ENCODE results near the gene SLC24A3. TPM values are rescaled to one million over a fixed set of nuclear protein-coding genes. Genes with fewer than 3 reads are reported as not detected.

Gene SLC24A3
- total RNA-seq, 2 experiments from 2014 or later = not detected

DNA sequence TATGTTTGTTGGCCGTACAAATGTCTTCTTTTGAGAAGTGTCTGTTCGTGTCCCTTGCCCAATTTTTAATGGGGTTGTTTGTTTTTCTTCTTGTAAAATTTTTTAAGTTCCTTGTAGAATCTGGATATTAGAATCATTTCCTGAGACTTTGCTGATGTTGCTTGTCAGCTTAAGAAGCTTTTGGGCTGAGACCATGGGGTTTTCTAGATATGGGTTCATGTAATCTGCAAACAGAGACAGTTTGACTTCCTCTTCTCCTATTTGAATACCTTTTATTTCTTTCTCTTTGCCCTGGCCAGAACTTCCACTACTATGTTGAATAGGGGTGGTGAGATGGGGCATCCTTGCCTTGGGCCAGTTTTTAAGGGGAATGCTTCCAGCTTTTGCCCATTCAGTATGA is 82.6 kb downstream of the SLC24A3 start:
- ChIA-PET CTCF (ENCODE audit: unreplicated experiment) (no interaction called here), POLR2A (interaction anchor here (1.6 kb wide), 1 partner anchor 10 kb away, joined by 4 read pairs; no protein-coding TSS in a partner anchor)
- H3K36me3 ChIP-seq (ENCODE audit: insufficient read depth, low read length) = no peaks in the 10 kb centered on the region
- DNase-seq (ENCODE audit: low spot score) = no peak
- TF ChIP-seq, protein P1, sequence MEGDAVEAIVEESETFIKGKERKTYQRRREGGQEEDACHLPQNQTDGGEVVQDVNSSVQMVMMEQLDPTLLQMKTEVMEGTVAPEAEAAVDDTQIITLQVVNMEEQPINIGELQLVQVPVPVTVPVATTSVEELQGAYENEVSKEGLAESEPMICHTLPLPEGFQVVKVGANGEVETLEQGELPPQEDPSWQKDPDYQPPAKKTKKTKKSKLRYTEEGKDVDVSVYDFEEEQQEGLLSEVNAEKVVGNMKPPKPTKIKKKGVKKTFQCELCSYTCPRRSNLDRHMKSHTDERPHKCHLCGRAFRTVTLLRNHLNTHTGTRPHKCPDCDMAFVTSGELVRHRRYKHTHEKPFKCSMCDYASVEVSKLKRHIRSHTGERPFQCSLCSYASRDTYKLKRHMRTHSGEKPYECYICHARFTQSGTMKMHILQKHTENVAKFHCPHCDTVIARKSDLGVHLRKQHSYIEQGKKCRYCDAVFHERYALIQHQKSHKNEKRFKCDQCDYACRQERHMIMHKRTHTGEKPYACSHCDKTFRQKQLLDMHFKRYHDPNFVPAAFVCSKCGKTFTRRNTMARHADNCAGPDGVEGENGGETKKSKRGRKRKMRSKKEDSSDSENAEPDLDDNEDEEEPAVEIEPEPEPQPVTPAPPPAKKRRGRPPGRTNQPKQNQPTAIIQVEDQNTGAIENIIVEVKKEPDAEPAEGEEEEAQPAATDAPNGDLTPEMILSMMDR (conservative IDR thresholded peaks at IDR 0.05; ENCODE audit: low read length) = no peak
- no peak for TF ChIP-seq EZH2phosphoT487 (IDR thresholded peaks at IDR 0.05; ENCODE audit: borderline replicate concordance, low read depth, low read length)
- BruUV-seq (replicated peaks) = no TSS peak
- H3K9me3 ChIP-seq (ENCODE audit: low read length) = no peaks in the 10 kb centered on the region
- H3K9me2 ChIP-seq (ENCODE audit: insufficient read depth, low read length) = no peaks in the 10 kb centered on the region
- H3K27ac ChIP-seq (ENCODE audit: low read depth, low read length, poor library complexity, severe bottlenecking) = no peak overlapping the region
- no peak overlapping the region for H3K4me2 ChIP-seq (ENCODE audit: low read length)
- no peaks in the 10 kb centered on the region for H3K79me2 ChIP-seq (ENCODE audit: insufficient read depth, low read depth, low read length)
- intact Hi-C loops (cut with micrococcal nuclease; ENCODE audit: unreplicated experiment) = no loop called here
- H3K4me1 ChIP-seq (ENCODE audit: insufficient read depth, low read length, poor library complexity, severe bottlenecking) = no peaks in the 10 kb centered on the region
- no peak overlapping the region for H3K4me3 ChIP-seq (ENCODE audit: low read depth, low read length, poor library complexity, severe bottlenecking)
- H2AFZ ChIP-seq (ENCODE audit: low read length) = no peak overlapping the region
- H4K20me1 ChIP-seq (ENCODE audit: insufficient read depth, low read length) = no peaks in the 10 kb centered on the region

GRCh38 chr20:19298652-19299051 is 86.2 kb downstream of the SLC24A3 start:
- ChIA-PET CTCF (ENCODE audit: unreplicated experiment) (interaction anchor here (0.6 kb wide), 1 partner anchor 13 kb away, joined by 3 read pairs; no protein-coding TSS in a partner anchor), POLR2A (no interaction called here)
- Histone ChIP-seq H4K20me1 (ENCODE audit: insufficient read depth, low read length) (no peaks in the 10 kb centered on the region), H3K4me1 (ENCODE audit: insufficient read depth, low read length, poor library complexity, severe bottlenecking) (no peaks in the 10 kb centered on the region), H3K4me2 (ENCODE audit: low read length) (no peak overlapping the region), H3K79me2 (ENCODE audit: insufficient read depth, low read depth, low read length) (no peaks in the 10 kb centered on the region), H2AFZ (ENCODE audit: low read length) (no peak overlapping the region), H3K27ac (ENCODE audit: low read depth, low read length, poor library complexity, severe bottlenecking) (no peak overlapping the region), H3K9me2 (ENCODE audit: insufficient read depth, low read length) (no peaks in the 10 kb centered on the region), H3K4me3 (ENCODE audit: low read depth, low read length, poor library complexity, severe bottlenecking) (no peak overlapping the region), H3K36me3 (ENCODE audit: insufficient read depth, low read length) (no peaks in the 10 kb centered on the region), H3K9me3 (ENCODE audit: low read length) (no peaks in the 10 kb centered on the region)
- no TSS peak for BruUV-seq (replicated peaks)
- no peak for DNase-seq (ENCODE audit: low spot score)
- intact Hi-C loops (cut with micrococcal nuclease; ENCODE audit: unreplicated experiment) = no loop called here
- no peak for TF ChIP-seq EZH2phosphoT487 (IDR thresholded peaks at IDR 0.05; ENCODE audit: borderline replicate concordance, low read depth, low read length)
- TF ChIP-seq, protein P1 (conservative IDR thresholded peaks at IDR 0.05; ENCODE audit: low read length) = no peak

GRCh38 chr20:19300395-19300794 is 88.0 kb downstream of the SLC24A3 start:
- DNase-seq (ENCODE audit: low spot score) = no peak
- POLR2A ChIA-PET = no interaction called here
- no peak overlapping the region for H3K4me3 ChIP-seq (ENCODE audit: low read depth, low read length, poor library complexity, severe bottlenecking)
- CTCF ChIA-PET (ENCODE audit: unreplicated experiment) = no interaction called here
- no peaks in the 10 kb centered on the region for H3K36me3 ChIP-seq (ENCODE audit: insufficient read depth, low read length)
- no peaks in the 10 kb centered on the region for H3K79me2 ChIP-seq (ENCODE audit: insufficient read depth, low read depth, low read length)
- H3K4me2 ChIP-seq (ENCODE audit: low read length) = no peak overlapping the region
- no peaks in the 10 kb centered on the region for H3K9me3 ChIP-seq (ENCODE audit: low read length)
- no peaks in the 10 kb centered on the region for H3K9me2 ChIP-seq (ENCODE audit: insufficient read depth, low read length)
- TF ChIP-seq, protein P1 (conservative IDR thresholded peaks at IDR 0.05; ENCODE audit: low read length) = no peak
- TF ChIP-seq EZH2phosphoT487 (IDR thresholded peaks at IDR 0.05; ENCODE audit: borderline replicate concordance, low read depth, low read length) = no peak
- BruUV-seq (replicated peaks) = no TSS peak
- no peak overlapping the region for H2AFZ ChIP-seq (ENCODE audit: low read length)
- H4K20me1 ChIP-seq (ENCODE audit: insufficient read depth, low read length) = no peaks in the 10 kb centered on the region
- no peak overlapping the region for H3K27ac ChIP-seq (ENCODE audit: low read depth, low read length, poor library complexity, severe bottlenecking)
- no peaks in the 10 kb centered on the region for H3K4me1 ChIP-seq (ENCODE audit: insufficient read depth, low read length, poor library complexity, severe bottlenecking)
- intact Hi-C loops (cut with micrococcal nuclease; ENCODE audit: unreplicated experiment) = no loop called here

Data from OCI-LY7 (cell line).